ENCODE results near the gene MGRN1. TPM values are rescaled to one million over a fixed set of nuclear protein-coding genes. Genes with fewer than 3 reads are reported as not detected.

MGRN1 gene
- total and polyA plus RNA-seq, 2 of the 13 experiments (the other 11 are each of a cell fraction or from before 2014, with no cell fraction given) = 11.9 to 12.6 TPM

DNA sequence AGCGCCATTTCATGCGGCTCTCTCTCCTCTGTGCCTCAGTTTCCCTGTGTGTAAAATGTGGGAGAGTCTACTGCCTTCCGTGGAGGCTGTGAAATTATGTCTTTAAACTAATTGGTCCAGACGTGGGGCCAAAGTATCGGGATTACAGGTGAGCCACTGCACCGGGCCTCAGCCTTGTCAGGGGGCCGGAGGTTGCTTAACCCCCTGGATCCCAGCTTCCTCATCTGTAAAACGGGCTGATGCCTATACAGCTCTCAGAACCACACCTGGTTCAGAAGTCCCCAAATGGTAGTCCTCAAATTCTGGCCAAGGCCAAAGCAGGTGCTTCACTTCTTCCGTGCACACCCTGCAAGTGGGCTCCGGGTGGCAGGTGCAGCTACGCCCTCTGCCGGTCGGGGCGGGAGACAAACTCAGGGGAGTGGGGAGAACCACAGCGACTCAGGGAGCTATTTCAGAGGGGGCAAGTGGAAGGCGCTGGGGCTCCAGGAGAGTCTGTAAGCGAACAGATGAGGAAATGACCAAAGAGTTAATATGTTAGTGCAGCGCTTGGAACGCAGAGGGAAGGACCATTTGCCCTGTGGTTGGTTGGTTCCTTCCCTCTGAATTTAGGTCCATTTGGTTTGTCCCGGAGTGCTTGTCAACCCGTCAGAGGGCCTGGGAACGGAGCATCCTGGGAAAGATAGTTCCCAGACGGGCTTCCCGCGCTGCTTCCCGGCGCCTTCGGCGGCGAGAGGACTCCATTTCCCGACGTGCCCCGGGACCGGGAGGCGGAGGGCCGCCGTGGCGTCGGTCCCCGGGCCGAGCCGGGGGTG lies at the start of gene MGRN1 (continued):
- TF ChIP-seq, protein P1, sequence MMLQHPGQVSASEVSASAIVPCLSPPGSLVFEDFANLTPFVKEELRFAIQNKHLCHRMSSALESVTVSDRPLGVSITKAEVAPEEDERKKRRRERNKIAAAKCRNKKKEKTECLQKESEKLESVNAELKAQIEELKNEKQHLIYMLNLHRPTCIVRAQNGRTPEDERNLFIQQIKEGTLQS (CRISPR knock-in tag; IDR thresholded peaks at IDR 0.05) = no peak
- TF ChIP-seq, protein P2, sequence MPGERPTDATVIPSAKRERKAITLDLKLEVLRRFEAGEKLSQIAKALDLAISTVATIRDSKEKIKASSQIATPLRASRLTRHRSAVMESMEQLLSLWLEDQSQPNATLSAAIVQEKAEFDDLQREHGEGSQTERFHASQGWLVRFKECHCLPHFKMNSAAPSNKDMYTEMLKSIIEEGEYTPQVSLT (CRISPR knock-in tag; IDR thresholded peaks at IDR 0.05; ENCODE audit: borderline replicate concordance, low read depth) = no peak
- TF ChIP-seq ZNF225 (CRISPR knock-in tag; IDR thresholded peaks at IDR 0.05) = peak; percentile 70; the same call in 1 of the 2 replicates
- TF ChIP-seq BHLHE40 (IDR thresholded peaks at IDR 0.05; ENCODE audit: low read length) = peak; percentile 92
- peak; percentile 33; the same call in 1 of the 2 replicates for TF ChIP-seq ZNF891 (CRISPR knock-in tag; IDR thresholded peaks at IDR 0.05)
- no peak for TF ChIP-seq ISL2 (CRISPR knock-in tag; IDR thresholded peaks at IDR 0.05)
- no peak for TF ChIP-seq ZNF121 (CRISPR knock-in tag; IDR thresholded peaks at IDR 0.05)
- TF ChIP-seq SAP130 (CRISPR knock-in tag; IDR thresholded peaks at IDR 0.05; ENCODE audit: low read depth) = peak; percentile 58
- TF ChIP-seq KDM4B (CRISPR knock-in tag; IDR thresholded peaks at IDR 0.05) = no peak
- TF ChIP-seq MED1 (CRISPR knock-in tag; IDR thresholded peaks at IDR 0.05) = no peak; the same call in 1 of the 2 replicates
- no peak for TF ChIP-seq EHMT2 (IDR thresholded peaks at IDR 0.05; ENCODE audit: borderline replicate concordance, low read depth, low read length)
- TF ChIP-seq REXO4 (CRISPR knock-in tag; IDR thresholded peaks at IDR 0.05; ENCODE audit: borderline replicate concordance) = no peak
- TF ChIP-seq ZNF850 (CRISPR knock-in tag; conservative IDR thresholded peaks at IDR 0.05) = peak; percentile 53; the same call in 1 of the 2 replicates
- TF ChIP-seq, protein P3, sequence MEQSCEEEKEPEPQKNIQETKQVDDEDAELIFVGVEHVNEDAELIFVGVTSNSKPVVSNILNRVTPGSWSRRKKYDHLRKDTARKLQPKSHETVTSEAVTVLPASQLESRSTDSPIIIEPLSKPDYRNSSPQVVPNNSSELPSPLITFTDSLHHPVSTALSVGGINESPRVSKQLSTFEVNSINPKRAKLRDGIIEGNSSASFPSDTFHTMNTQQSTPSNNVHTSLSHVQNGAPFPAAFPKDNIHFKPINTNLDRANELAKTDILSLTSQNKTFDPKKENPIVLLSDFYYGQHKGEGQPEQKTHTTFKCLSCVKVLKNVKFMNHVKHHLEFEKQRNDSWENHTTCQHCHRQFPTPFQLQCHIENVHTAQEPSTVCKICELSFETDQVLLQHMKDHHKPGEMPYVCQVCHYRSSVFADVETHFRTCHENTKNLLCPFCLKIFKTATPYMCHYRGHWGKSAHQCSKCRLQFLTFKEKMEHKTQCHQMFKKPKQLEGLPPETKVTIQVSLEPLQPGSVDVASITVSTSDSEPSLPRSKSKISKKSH (CRISPR knock-in tag; IDR thresholded peaks at IDR 0.05; ENCODE audit: borderline replicate concordance) = no peak
- TF ChIP-seq TOE1 (CRISPR knock-in tag; IDR thresholded peaks at IDR 0.05) = no peak
- TF ChIP-seq, protein P4, sequence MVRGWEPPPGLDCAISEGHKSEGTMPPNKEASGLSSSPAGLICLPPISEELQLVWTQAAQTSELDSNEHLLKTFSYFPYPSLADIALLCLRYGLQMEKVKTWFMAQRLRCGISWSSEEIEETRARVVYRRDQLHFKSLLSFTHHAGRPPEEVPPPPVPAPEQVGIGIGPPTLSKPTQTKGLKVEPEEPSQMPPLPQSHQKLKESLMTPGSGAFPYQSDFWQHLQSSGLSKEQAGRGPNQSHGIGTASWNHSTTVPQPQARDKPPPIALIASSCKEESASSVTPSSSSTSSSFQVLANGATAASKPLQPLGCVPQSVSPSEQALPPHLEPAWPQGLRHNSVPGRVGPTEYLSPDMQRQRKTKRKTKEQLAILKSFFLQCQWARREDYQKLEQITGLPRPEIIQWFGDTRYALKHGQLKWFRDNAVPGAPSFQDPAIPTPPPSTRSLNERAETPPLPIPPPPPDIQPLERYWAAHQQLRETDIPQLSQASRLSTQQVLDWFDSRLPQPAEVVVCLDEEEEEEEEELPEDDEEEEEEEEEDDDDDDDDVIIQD (CRISPR knock-in tag; IDR thresholded peaks at IDR 0.05; ENCODE audit: low read depth) = peak; percentile 39; the same call in 1 of the 2 replicates
- peak; percentile 15; the same call in 1 of the 2 replicates for TF ChIP-seq POGZ (CRISPR knock-in tag; IDR thresholded peaks at IDR 0.05)
- TF ChIP-seq ZNF776 (CRISPR knock-in tag; IDR thresholded peaks at IDR 0.05) = peak; percentile 41; the same call in 1 of the 2 replicates
- peak; percentile 53; the same call in 1 of the 2 replicates for TF ChIP-seq BORCS8-MEF2B (CRISPR knock-in tag; IDR thresholded peaks at IDR 0.05)
- TF ChIP-seq, protein P5, sequence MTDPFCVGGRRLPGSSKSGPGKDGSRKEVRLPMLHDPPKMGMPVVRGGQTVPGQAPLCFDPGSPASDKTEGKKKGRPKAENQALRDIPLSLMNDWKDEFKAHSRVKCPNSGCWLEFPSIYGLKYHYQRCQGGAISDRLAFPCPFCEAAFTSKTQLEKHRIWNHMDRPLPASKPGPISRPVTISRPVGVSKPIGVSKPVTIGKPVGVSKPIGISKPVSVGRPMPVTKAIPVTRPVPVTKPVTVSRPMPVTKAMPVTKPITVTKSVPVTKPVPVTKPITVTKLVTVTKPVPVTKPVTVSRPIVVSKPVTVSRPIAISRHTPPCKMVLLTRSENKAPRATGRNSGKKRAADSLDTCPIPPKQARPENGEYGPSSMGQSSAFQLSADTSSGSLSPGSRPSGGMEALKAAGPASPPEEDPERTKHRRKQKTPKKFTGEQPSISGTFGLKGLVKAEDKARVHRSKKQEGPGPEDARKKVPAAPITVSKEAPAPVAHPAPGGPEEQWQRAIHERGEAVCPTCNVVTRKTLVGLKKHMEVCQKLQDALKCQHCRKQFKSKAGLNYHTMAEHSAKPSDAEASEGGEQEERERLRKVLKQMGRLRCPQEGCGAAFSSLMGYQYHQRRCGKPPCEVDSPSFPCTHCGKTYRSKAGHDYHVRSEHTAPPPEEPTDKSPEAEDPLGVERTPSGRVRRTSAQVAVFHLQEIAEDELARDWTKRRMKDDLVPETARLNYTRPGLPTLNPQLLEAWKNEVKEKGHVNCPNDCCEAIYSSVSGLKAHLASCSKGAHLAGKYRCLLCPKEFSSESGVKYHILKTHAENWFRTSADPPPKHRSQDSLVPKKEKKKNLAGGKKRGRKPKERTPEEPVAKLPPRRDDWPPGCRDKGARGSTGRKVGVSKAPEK (CRISPR knock-in tag; IDR thresholded peaks at IDR 0.05; ENCODE audit: borderline replicate concordance) = no peak
- TF ChIP-seq, protein P6, sequence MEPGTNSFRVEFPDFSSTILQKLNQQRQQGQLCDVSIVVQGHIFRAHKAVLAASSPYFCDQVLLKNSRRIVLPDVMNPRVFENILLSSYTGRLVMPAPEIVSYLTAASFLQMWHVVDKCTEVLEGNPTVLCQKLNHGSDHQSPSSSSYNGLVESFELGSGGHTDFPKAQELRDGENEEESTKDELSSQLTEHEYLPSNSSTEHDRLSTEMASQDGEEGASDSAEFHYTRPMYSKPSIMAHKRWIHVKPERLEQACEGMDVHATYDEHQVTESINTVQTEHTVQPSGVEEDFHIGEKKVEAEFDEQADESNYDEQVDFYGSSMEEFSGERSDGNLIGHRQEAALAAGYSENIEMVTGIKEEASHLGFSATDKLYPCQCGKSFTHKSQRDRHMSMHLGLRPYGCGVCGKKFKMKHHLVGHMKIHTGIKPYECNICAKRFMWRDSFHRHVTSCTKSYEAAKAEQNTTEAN (CRISPR knock-in tag; conservative IDR thresholded peaks at IDR 0.05) = no peak
- no peak for TF ChIP-seq ZNF337 (CRISPR knock-in tag; IDR thresholded peaks at IDR 0.05; ENCODE audit: borderline replicate concordance, low read depth)

Measured in HepG2 (cell line).